ENCODE data around the gene MATN3.

The MATN3 gene

DNA sequence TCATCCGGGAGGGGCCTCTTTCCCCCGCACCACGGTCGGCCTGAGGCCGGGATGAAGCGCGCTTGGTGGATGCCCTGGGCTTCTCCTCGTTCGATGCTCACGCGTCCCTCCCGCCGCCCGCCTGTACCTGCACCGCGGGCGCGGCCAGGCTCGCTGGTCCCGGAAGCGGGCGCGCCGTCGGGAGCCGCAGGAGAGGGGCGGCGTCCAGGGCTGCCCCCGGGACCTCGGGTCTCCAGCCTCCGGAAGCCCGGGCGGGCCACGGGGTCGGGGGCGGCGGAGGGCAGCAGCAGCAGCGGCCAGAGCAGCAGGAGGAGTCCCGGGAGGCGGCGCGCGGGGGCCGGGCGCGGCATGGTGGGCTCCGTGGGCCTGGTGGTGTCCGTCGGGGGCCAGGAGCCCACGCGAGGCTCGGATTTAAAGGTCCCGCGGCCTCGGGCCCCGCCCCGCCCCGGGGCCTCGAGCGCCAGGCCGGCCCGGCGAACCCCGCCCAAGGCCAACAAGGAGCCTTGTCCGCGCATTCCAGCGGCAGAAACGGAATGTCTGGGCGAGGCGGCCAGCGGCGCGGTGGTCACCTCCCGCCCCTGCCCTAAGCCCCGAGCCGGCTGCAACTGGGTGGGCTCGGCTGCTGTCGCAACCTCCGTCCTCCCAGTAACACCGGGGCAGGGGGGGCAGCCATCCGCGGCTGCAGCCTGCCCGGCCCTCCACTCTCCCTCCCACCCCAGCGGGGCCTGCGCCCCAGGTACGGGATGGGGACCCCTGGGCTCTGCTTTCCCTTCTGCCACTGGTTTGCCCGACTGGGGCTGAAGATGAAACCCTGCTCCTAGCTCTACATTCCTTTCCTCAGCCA is at the start of gene MATN3:
Gene MATN3, minus strand, starts transcription at position 387 of the 844 bp plus-strand sequence. Its CDS starts 37 bp downstream, at position 350.
- Histone ChIP-seq H3K27me3 (ENCODE audit: insufficient read depth, low read length, poor library complexity, severe bottlenecking) (no peaks in the 10 kb centered on the region), H3K4me1 (ENCODE audit: insufficient read depth, low read length, poor library complexity, severe bottlenecking) (no peaks in the 10 kb centered on the region), H2AFZ (ENCODE audit: low read length) (no peak within 1 kb of the TSS), H3F3A (ENCODE audit: low read depth) (no peaks in the 10 kb centered on the region), H3K4me3 (ENCODE audit: low read length, poor library complexity, severe bottlenecking) (no peak within 1 kb of the TSS), H3K79me2 (ENCODE audit: insufficient read depth, low read length) (no peaks in the 10 kb centered on the region), H3K36me3 (ENCODE audit: insufficient read depth, low read length) (no peaks in the 10 kb centered on the region), H3K9me3 (ENCODE audit: insufficient read depth, low read depth, low read length) (no peaks in the 10 kb centered on the region), H3K9me2 (replicated peaks; ENCODE audit: low read depth, low read length) (no peaks in the 10 kb centered on the region), H4K20me1 (ENCODE audit: insufficient read depth, low read length, poor library complexity, severe bottlenecking) (no peaks in the 10 kb centered on the region), H3K4me2 (ENCODE audit: low read depth, low read length, poor library complexity, severe bottlenecking) (no peak within 1 kb of the TSS), H3K9ac (ENCODE audit: low read depth, low read length, poor library complexity, severe bottlenecking) (no peak within 1 kb of the TSS)
- TF ChIP-seq CTCF (conservative IDR thresholded peaks at IDR 0.05; ENCODE audit: low read length) = no peak
- no peak for TF ChIP-seq EZH2phosphoT487 (IDR thresholded peaks at IDR 0.05; ENCODE audit: borderline replicate concordance)

DNA sequence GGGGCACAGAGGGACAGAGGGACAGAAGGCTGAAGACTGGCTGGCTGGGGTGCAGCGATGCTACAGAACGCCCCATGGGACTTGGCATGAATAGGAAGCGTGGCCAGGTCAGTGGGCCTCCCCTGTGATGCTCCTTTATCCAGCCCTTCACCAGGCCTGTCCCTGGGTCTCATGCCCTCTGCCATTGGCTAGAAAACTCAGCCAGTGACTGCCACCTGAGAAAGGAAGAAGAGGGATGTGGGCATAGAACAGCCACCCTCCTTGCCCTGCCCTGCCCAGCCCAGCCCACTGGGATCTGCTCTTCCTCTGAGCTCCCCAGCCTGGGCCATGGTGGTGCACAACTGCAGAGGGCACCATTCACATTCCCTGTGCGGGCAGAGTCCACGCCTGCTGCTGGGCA is 49.5 kb upstream of the MATN3 start:
- Histone ChIP-seq H3K36me3 (ENCODE audit: insufficient read depth, low read length) (no peaks in the 10 kb centered on the region), H3K9me2 (replicated peaks; ENCODE audit: low read depth, low read length) (no peaks in the 10 kb centered on the region), H3K4me1 (ENCODE audit: insufficient read depth, low read length, poor library complexity, severe bottlenecking) (no peaks in the 10 kb centered on the region), H3K9ac (ENCODE audit: low read depth, low read length, poor library complexity, severe bottlenecking) (no peak overlapping the region), H3K4me3 (ENCODE audit: low read length, poor library complexity, severe bottlenecking) (no peak overlapping the region), H2AFZ (ENCODE audit: low read length) (no peak overlapping the region), H3K9me3 (ENCODE audit: insufficient read depth, low read depth, low read length) (no peaks in the 10 kb centered on the region), H3K79me2 (ENCODE audit: insufficient read depth, low read length) (no peaks in the 10 kb centered on the region), H3F3A (ENCODE audit: low read depth) (no peaks in the 10 kb centered on the region), H3K27me3 (ENCODE audit: insufficient read depth, low read length, poor library complexity, severe bottlenecking) (peaks cover 7% of the 10 kb centered on the region), H4K20me1 (ENCODE audit: insufficient read depth, low read length, poor library complexity, severe bottlenecking) (no peaks in the 10 kb centered on the region), H3K4me2 (ENCODE audit: low read depth, low read length, poor library complexity, severe bottlenecking) (no peak overlapping the region)
- TF ChIP-seq EZH2phosphoT487 (IDR thresholded peaks at IDR 0.05; ENCODE audit: borderline replicate concordance) (no peak), CTCF (conservative IDR thresholded peaks at IDR 0.05; ENCODE audit: low read length) (no peak)

DNA sequence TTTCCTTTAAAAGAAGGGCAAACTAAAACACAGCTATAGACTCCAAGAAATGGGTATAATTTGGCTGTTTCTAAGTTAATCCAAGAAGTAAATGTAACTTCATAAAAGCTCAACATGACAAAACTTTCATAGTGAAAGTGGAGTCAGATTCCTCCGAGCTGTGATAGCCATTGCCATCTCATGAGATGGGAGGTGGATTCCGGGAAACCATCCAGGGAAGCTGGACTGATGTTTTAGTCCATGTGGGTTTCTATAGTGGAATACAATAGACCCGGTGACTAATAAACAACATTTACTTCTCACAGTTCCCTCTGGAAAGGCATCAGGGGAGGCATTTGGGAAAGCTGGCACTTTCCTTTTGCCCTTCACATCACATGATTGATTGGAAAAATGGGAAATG is 49.0 kb upstream of the MATN3 start:
- peaks cover 12% of the 10 kb centered on the region for H3K27me3 ChIP-seq (ENCODE audit: insufficient read depth, low read length, poor library complexity, severe bottlenecking)
- H3K4me3 ChIP-seq (ENCODE audit: low read length, poor library complexity, severe bottlenecking) = no peak overlapping the region
- H4K20me1 ChIP-seq (ENCODE audit: insufficient read depth, low read length, poor library complexity, severe bottlenecking) = no peaks in the 10 kb centered on the region
- TF ChIP-seq EZH2phosphoT487 (IDR thresholded peaks at IDR 0.05; ENCODE audit: borderline replicate concordance) (no peak), CTCF (conservative IDR thresholded peaks at IDR 0.05; ENCODE audit: low read length) (no peak)
- no peaks in the 10 kb centered on the region for H3K4me1 ChIP-seq (ENCODE audit: insufficient read depth, low read length, poor library complexity, severe bottlenecking)
- no peak overlapping the region for H2AFZ ChIP-seq (ENCODE audit: low read length)
- H3K79me2 ChIP-seq (ENCODE audit: insufficient read depth, low read length) = no peaks in the 10 kb centered on the region
- H3K9me2 ChIP-seq (replicated peaks; ENCODE audit: low read depth, low read length) = no peaks in the 10 kb centered on the region
- H3K36me3 ChIP-seq (ENCODE audit: insufficient read depth, low read length) = no peaks in the 10 kb centered on the region
- no peaks in the 10 kb centered on the region for H3F3A ChIP-seq (ENCODE audit: low read depth)
- H3K4me2 ChIP-seq (ENCODE audit: low read depth, low read length, poor library complexity, severe bottlenecking) = no peak overlapping the region
- H3K9ac ChIP-seq (ENCODE audit: low read depth, low read length, poor library complexity, severe bottlenecking) = no peak overlapping the region
- no peaks in the 10 kb centered on the region for H3K9me3 ChIP-seq (ENCODE audit: insufficient read depth, low read depth, low read length)
